Esophagus muscularis mucosa (tissue), 4 donors: ENCODE results near the gene ID1. TPM values are rescaled to one million over a fixed set of nuclear protein-coding genes. Genes with fewer than 3 reads are reported as not detected.
"Not testable (repeated sequence)": the region's sequence is repeated elsewhere in the genome, so short reads cannot be mapped to it uniquely, and the experiment has no call there.

Source experiments
- DNase-seq: peaks from one replicate; pipeline ENCODE4 v3.0.0-alpha.2; 2017; ENCODE audit errors: extremely low spot score
- H3K27ac ChIP-seq, 4 donors: fragments of 200-600 bp; sonication (generic); replicated peaks in 1 of 4; 1 replicate in 3 of 4; 2 replicates in 1 of 4; pipeline ENCODE4 v1.5.1; 2016 to 2019; ENCODE audit warnings: mild to moderate bottlenecking in 1 of 4
- H3K27me3 ChIP-seq, 4 donors: fragments of 200-600 bp; sonication (generic); one replicate each; pipeline versions ENCODE4 v1.5.1 to v1.6.0; 2016 to 2019
- H3K36me3 ChIP-seq, 4 donors: fragments of 200-600 bp; sonication (generic); one replicate each; pipeline ENCODE4 v1.5.1; 2016 to 2019
- H3K4me1 ChIP-seq, 4 donors: fragments of 200-600 bp; sonication (generic); one replicate each; pipeline ENCODE4 v1.5.1; 2016 to 2019
- H3K4me3 ChIP-seq, 4 donors: fragments of 200-600 bp; sonication (generic); 1 replicate in 2 of 4; 2 replicates in 2 of 4; pipeline ENCODE4 v1.5.1; 2016 to 2019; ENCODE audit warnings: mild to moderate bottlenecking in 4 of 4, moderate library complexity in 1 of 4
- H3K9me3 ChIP-seq, 4 donors: fragments of 200-600 bp; sonication (generic); 1 replicate in 3 of 4; 2 replicates in 1 of 4; pipeline ENCODE4 v1.5.1; 2016 to 2019
- EP300 ChIP-seq: sonication (generic); formaldehyde crosslinking; IDR thresholded peaks from one replicate; pipeline ENCODE4 v1.6.1; 2017; ENCODE audit warnings: antibody characterized with exemption
- POLR2A ChIP-seq: fragments of 450-650 bp; IDR thresholded peaks from one replicate; pipeline ENCODE4 v1.6.1; 2017; ENCODE audit warnings: antibody characterized with exemption, moderate library complexity, mild to moderate bottlenecking, low read depth
- POLR2AphosphoS5 ChIP-seq, 2 donors: sonication (generic); formaldehyde crosslinking; IDR thresholded peaks; one replicate each; pipeline ENCODE4 v1.6.1; 2017; ENCODE audit warnings: antibody characterized with exemption in 2 of 2
- WGBS: methylation state at CpG from one replicate; pipeline ENCODE4 v1.1.5; 2018; 5-methylcytosine and 5-hydroxymethylcytosine counted together
- intact Hi-C: fragments of 100-400 bp; cut with DNase I; formaldehyde crosslinking; loops from one replicate; pipeline ENCODE4 v1.15.1; 2023
- total RNA-seq, 4 donors: library from RNA; depleted of rRNA; stranded (reverse); fragments of >200 nt; gene quantifications; one replicate each; pipeline versions ENCODE4 v1.1.0 to v1.2.1, GENCODE V29; 2016
- TF ChIP-seq, protein P1 (sequence below), 3 experiments: fragments of 200-600 bp in 2 of 3; fragments of 450-650 bp in 1 of 3; sonication (generic) in 2 of 3; IDR thresholded peaks; one replicate each; pipeline ENCODE4 v1.5.1; 2017 to 2019; ENCODE audit warnings: antibody characterized with exemption in 3 of 3, mild to moderate bottlenecking in 2 of 3, moderate library complexity in 1 of 3

ID1 gene
- total RNA-seq, 4 donors from 2014 or later: 199 to 744 (median 532) TPM

DNA sequence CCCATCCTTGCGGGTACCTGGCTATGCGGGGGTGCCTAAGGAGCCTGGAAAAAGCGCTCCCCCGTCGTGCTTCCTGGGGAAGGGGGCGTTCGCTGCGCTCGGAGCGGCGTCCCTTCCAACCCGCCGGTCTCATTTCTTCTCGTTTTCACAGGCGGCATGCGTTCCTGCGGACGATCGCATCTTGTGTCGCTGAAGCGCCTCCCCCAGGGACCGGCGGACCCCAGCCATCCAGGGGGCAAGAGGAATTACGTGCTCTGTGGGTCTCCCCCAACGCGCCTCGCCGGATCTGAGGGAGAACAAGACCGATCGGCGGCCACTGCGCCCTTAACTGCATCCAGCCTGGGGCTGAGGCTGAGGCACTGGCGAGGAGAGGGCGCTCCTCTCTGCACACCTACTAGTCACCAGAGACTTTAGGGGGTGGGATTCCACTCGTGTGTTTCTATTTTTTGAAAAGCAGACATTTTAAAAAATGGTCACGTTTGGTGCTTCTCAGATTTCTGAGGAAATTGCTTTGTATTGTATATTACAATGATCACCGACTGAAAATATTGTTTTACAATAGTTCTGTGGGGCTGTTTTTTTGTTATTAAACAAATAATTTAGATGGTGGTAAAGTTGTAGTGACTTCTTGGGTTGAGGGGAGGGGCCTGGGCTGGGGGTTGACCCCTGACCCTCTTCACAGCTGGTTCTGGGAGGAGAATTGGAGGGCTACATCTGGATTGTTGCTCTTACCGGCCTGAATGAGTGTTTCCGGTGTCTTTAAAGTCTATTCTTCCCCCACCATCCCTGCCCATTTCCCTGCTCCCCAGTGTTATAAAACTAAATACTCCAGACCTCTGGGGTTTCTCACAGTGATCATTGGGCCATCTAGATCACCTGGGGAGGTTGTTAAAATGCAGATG lies 1.1 kb downstream of the ID1 start:
- Histone ChIP-seq H3K4me1 (peaks cover 47 to 77% (median 68%) of the 10 kb centered on the region in 4 donors), H3K27me3 (no peaks in the 10 kb centered on the region), H3K27ac (peak overlapping the region; percentile 91 to 98 (median 94)), H3K36me3 (peaks cover 0 to 22% (median 0%) of the 10 kb centered on the region in 4 donors), H3K4me3 (peak overlapping the region; percentile 71 to 83 (median 74)), H3K9me3 (no peaks in the 10 kb centered on the region)
- WGBS: 10% methylated on average over 20 of the region's 39 CpGs
- no peak for DNase-seq
- TF ChIP-seq POLR2AphosphoS5 (IDR thresholded peaks at IDR 0.05) (peak; percentile 6 to 54), POLR2A (no peak), EP300 (no peak)
- intact Hi-C loops: no loop called here

DNA sequence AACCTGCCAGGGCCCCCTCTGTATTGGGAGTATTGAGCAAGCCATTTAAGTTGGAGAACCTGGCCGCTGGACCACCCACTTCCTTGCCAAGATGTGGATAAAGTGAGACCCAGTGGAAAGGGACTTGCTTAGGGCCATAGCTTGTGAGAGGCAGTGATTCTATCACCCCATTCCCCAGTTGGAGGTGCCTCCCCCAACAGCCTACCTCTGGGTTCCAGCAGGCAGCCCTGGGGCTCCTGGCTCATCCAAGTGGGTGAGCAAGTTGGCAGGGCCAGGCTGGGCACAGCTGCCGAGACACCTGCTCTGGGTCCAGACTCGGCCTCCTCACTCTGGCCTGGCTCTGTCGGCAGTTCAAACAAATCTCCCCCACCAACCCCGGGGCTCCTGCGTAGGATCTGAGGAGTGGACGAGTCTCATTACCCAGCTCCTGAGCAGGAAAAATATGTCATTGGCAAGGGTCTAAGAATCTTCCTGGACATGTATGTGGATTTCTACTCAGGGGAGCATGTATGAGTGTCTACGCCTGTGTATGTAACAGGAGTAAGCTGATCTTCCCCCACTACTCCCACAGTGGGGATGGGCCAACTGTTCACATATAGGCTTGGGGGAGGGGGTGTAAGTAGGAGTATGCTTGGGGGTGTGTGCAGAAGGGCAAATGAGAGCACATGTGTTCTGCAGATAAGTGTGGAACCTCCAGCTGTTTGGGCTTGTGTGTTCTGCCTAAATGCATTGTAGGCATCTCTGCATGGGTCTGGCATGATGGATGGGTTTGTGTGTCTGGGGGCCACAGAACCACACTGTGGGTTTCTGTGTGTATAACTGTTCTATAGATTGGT lies 1.9 kb downstream of the ID1 start:
- peaks cover 0 to 22% (median 0%) of the 10 kb centered on the region in 4 donors for H3K36me3 ChIP-seq
- no peaks in the 10 kb centered on the region for H3K27me3 ChIP-seq
- H3K27ac ChIP-seq: peak overlapping the region; percentile 91 to 98 (median 94)
- H3K4me1 ChIP-seq: peaks cover 55 to 82% (median 75%) of the 10 kb centered on the region in 4 donors
- peak overlapping the region; percentile 71 to 83 (median 74) for H3K4me3 ChIP-seq
- intact Hi-C loops: no loop called here
- no peak for DNase-seq
- H3K9me3 ChIP-seq: no peaks in the 10 kb centered on the region
- TF ChIP-seq, protein P1, sequence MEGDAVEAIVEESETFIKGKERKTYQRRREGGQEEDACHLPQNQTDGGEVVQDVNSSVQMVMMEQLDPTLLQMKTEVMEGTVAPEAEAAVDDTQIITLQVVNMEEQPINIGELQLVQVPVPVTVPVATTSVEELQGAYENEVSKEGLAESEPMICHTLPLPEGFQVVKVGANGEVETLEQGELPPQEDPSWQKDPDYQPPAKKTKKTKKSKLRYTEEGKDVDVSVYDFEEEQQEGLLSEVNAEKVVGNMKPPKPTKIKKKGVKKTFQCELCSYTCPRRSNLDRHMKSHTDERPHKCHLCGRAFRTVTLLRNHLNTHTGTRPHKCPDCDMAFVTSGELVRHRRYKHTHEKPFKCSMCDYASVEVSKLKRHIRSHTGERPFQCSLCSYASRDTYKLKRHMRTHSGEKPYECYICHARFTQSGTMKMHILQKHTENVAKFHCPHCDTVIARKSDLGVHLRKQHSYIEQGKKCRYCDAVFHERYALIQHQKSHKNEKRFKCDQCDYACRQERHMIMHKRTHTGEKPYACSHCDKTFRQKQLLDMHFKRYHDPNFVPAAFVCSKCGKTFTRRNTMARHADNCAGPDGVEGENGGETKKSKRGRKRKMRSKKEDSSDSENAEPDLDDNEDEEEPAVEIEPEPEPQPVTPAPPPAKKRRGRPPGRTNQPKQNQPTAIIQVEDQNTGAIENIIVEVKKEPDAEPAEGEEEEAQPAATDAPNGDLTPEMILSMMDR (IDR thresholded peaks at IDR 0.05): no peak
- TF ChIP-seq POLR2AphosphoS5 (IDR thresholded peaks at IDR 0.05): peak; percentile 4 to 72
- TF ChIP-seq EP300: no peak
- TF ChIP-seq POLR2A: no peak
- WGBS: 81% methylated on average over 2 of the region's 8 CpGs

DNA sequence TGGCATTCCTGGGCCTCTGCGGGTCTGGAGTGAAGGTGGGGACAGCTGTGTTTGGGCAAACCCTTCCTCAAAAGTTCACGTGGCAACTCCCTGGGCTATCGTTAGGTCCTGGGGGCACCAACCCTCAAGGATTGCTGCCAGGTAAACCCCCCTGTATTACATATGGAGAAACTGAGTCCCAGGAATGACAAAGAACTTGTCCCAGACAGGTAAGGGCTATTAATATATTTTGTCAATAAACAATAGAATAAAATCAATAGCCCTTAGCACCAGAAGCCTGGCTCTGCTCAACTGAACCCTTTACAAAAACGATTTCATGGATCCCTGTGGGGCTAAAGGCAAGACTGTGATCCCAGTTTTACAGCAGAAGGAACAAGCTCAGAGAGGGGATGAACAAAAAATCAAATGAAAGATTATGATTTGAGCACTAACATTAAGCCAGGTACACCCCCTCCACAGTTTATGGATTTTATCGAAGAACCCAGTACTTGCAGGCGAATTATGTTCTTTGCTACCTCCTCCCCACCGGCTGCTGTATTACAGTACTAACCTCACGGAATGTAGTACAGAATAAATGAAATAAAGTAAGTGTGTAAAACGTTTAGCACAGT lies 2.7 kb downstream of the ID1 start:
- WGBS: 44% methylated on average over 8 of the region's 9 CpGs
- peaks cover 0 to 22% (median 0%) of the 10 kb centered on the region in 4 donors for H3K36me3 ChIP-seq
- H3K27me3 ChIP-seq: no peaks in the 10 kb centered on the region
- peaks cover 57 to 83% (median 80%) of the 10 kb centered on the region in 4 donors for H3K4me1 ChIP-seq
- DNase-seq: no peak
- H3K27ac ChIP-seq: peak overlapping the region; percentile 91 to 98 (median 94)
- peak overlapping the region; percentile 71 to 83 (median 74) for H3K4me3 ChIP-seq
- intact Hi-C loops: no loop called here
- TF ChIP-seq, protein P1 (IDR thresholded peaks at IDR 0.05): no peak
- no peak for TF ChIP-seq POLR2AphosphoS5 (IDR thresholded peaks at IDR 0.05)
- no peak for TF ChIP-seq EP300
- TF ChIP-seq POLR2A: no peak
- H3K9me3 ChIP-seq: no peaks in the 10 kb centered on the region

DNA sequence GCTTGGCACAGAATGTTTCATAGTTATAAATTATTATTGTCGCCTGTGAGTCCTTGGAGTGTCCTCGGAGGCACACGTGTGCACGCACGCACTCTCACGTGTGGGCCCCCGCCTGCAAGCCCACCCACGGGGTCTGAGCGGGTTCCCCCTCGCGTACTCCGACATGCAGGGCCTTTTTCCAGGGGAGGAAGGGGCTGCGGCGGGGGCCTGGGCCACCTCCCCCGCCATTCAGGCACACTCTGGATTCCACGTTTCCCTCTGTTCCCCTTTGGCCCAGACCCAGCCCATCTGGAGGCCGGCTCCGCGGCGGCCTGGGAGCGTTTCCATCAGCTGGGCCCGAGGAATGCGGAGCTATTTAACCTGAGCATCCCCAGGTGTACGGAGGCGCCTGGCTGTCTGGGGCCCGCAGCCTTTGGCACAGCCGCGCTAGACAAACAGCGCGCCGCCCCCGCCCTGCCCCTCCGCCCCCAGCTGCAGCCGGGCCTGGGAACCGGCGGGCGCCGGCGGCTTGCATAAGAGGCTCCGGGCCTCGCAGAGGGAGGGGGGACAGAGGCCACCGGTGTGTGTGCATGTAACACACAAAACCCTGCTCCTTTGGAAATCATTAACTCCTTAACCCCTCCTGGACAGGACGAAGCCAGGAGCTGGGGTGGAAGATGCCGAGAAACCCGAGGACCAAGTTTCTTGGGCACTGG lies 3.3 kb downstream of the ID1 start:
- peaks cover 52 to 82% (median 79%) of the 10 kb centered on the region in 4 donors for H3K4me1 ChIP-seq
- TF ChIP-seq POLR2AphosphoS5 (IDR thresholded peaks at IDR 0.05): peak; percentile 90 to 91
- peak; percentile 70 for TF ChIP-seq EP300
- TF ChIP-seq, protein P1 (IDR thresholded peaks at IDR 0.05): peak in 1 of 3 experiments; percentile 4
- no peak for TF ChIP-seq POLR2A
- peaks cover 0 to 22% (median 0%) of the 10 kb centered on the region in 4 donors for H3K36me3 ChIP-seq
- H3K27ac ChIP-seq: peak overlapping the region; percentile 91 to 98 (median 94)
- H3K9me3 ChIP-seq: no peaks in the 10 kb centered on the region
- WGBS: 25% methylated on average over 16 of the region's 45 CpGs
- no peak for DNase-seq
- no peaks in the 10 kb centered on the region for H3K27me3 ChIP-seq
- intact Hi-C loops: no loop called here
- peak overlapping the region; percentile 71 to 83 (median 74) for H3K4me3 ChIP-seq

DNA sequence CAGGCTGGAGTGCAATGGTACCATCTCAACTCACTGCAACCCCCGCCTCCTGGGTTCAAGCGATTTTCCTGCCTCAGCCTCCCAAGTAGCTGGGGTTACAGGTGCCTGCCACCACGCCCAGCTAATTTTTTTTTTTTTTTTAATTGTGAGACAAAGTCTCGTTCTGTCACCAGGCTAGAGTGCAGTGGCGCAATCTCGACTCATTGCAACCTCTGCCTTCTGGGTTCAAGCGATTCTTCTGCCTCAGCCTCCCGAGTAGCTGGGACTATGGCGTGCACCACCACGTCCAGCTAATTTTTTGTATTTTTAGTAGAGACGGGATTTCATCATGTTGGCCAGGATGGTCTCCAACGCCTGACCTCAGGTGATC lies 7.2 kb downstream of the ID1 start:
- WGBS: 88% methylated on average over 12 of the region's 12 CpGs

More for the DNA sequence above, 7.2 kb downstream of the ID1 start:
- H3K4me3 ChIP-seq, DNase-seq, H3K9me3 ChIP-seq, H3K27me3 ChIP-seq, H3K36me3 ChIP-seq: not testable (repeated sequence)
- intact Hi-C loops: loop anchor here (2.0 kb wide), 1 partner anchor 49 kb away; no protein-coding TSS in a partner anchor
- Histone ChIP-seq H3K4me1 (peaks cover 44 to 54% (median 50%) of the 10 kb centered on the region in 4 donors), H3K27ac (peak overlapping the region in 1 of 4 donors; percentile 94)
